Epithelial cell of proximal tubule (primary cell): ENCODE measurements around the gene PFKP. TPM values are rescaled to one million over a fixed set of nuclear protein-coding genes. Genes with fewer than 3 reads are reported as not detected.
A peak's percentile ranks its signal among the peaks of the same experiment; 100 is the strongest.

Source experiments
- DNase-seq: peaks from one replicate; pipeline ENCODE4 v3.0.0-alpha.2; 2011; ENCODE audit warnings: low read depth
- H3K4me3 ChIP-seq: 2 replicates; pipeline ENCODE4 v1.5.1; 2011; ENCODE audit warnings: low read depth, mild to moderate bottlenecking, low read length
- CTCF ChIP-seq: conservative IDR thresholded peaks from 2 replicates; pipeline ENCODE4 v1.5.1; 2012; ENCODE audit warnings: low read depth, mild to moderate bottlenecking, low read length
- total RNA-seq: library from RNA; depleted of rRNA; stranded (reverse); fragments of >200 nt; gene quantifications from 2 replicates; pipeline ENCODE4 v1.2.3, GENCODE V29; 2015

The PFKP gene
- total RNA-seq = 377 and 402 TPM in 2 replicates

- peak within 1 kb of the TSS; percentile 91 for H3K4me3 ChIP-seq
- no peak for TF ChIP-seq CTCF
- no peak for DNase-seq
These were observed at the start of gene PFKP for GRCh38 chr10:3067118-3067858. Gene PFKP, plus strand, starts transcription at chr10:3067548. Its CDS starts 48 bp downstream, at chr10:3067596.

- H3K4me3 ChIP-seq = no peak overlapping the region
These were observed 49.1 kb upstream of the PFKP start for GRCh38 chr10:3018247-3018646.

GRCh38 chr10:3020311-3020710 is 47.0 kb upstream of the PFKP start:
- no peak for DNase-seq
- no peak overlapping the region for H3K4me3 ChIP-seq
- TF ChIP-seq CTCF = no peak

More at GRCh38 chr10:3018247-3018646, 49.1 kb upstream of the PFKP start:
- DNase-seq = no peak
- no peak for TF ChIP-seq CTCF

- TF ChIP-seq CTCF = no peak
- H3K4me3 ChIP-seq = no peak overlapping the region
- DNase-seq = no peak
These were observed 46.5 kb upstream of the PFKP start for GRCh38 chr10:3020881-3021280.

- no peak for DNase-seq
- H3K4me3 ChIP-seq = no peak overlapping the region
- TF ChIP-seq CTCF = no peak
These were observed 45.3 kb upstream of the PFKP start for GRCh38 chr10:3022027-3022426.

- no peak for TF ChIP-seq CTCF
- H3K4me3 ChIP-seq = no peak overlapping the region
- DNase-seq = no peak
These were observed 43.5 kb upstream of the PFKP start for GRCh38 chr10:3023892-3024291.
